HepG2 (cell line): ENCODE results near the gene PRXL2A. TPM values are rescaled to one million over a fixed set of nuclear protein-coding genes. Genes with fewer than 3 reads are reported as not detected.
"Not testable (repeated sequence)": the region's sequence is repeated elsewhere in the genome, so short reads cannot be mapped to it uniquely, and the experiment has no call there.

Experiments used
- ATAC-seq: fragments of 200-7000 bp; cut with Tn5 transposase; 3 replicates; pipeline ENCODE4 v1.9.1; 2020; ENCODE audit warnings: mild to moderate bottlenecking, moderate library complexity
- BruUV-seq: library from RNA; stranded (reverse); fragments of 400-500 nt; replicated peaks from 2 replicates; lab custom pipeline; 2021; lab: Mats Ljungman, UMichigan
- CTCF ChIA-PET: fragments of 300-600 bp; formaldehyde crosslinking; extraction: SDS; loops from one replicate; lab custom pipeline; 2021; ENCODE audit warnings: low total read pairs, inconsistent platforms, low intra/inter-chr PET ratio; lab: Yijun Ruan, JAX
- POLR2A ChIA-PET: fragments of 350-600 bp; sonication (Branson Sonifier 250); formaldehyde crosslinking; loops from one replicate; lab custom pipeline; 2020; ENCODE audit warnings: antibody characterized with exemption, inconsistent platforms; lab: Yijun Ruan, JAX
- DNase-seq: peaks from one replicate; pipeline ENCODE4 v3.0.0-alpha.2; 2015; ENCODE audit warnings: low spot score
- FAIRE-seq: peaks from 3 replicates; lab custom pipeline; 2011; peaks lifted over from hg19 to GRCh38; lab: Jason Lieb, UNC
- H2AFZ ChIP-seq: one replicate; pipeline ENCODE4 v1.6.1; 2011; ENCODE audit warnings: low read length, inconsistent platforms
- H3K27ac ChIP-seq: fragments of 300-600 bp; 3 replicates; pipeline ENCODE4 v1.8.0; 2011; ENCODE audit warnings: mixed run types, mild to moderate bottlenecking, mixed read lengths, low read length, inconsistent platforms; ENCODE audit not compliant: insufficient read depth; ENCODE audit errors: extremely low read length
- H3K27me3 ChIP-seq, 2 experiments: fragments of 200-600 bp in 1 of 2; 2 replicates in 1 of 2; 3 replicates in 1 of 2; pipeline versions ENCODE4 v1.6.0 to v1.8.0; 2011; ENCODE audit warnings: low read length in 2 of 2, mild to moderate bottlenecking in 2 of 2, moderate library complexity in 2 of 2, inconsistent platforms in 1 of 2; ENCODE audit not compliant: insufficient read depth in 2 of 2, control insufficient read depth in 1 of 2
- H3K36me3 ChIP-seq, 2 experiments: fragments of 200-600 bp in 1 of 2; replicated peaks in 1 of 2; 2 replicates in 1 of 2; 3 replicates in 1 of 2; pipeline versions ENCODE4 v1.5.1 to v1.8.0; 2011; ENCODE audit warnings: low read length in 2 of 2, inconsistent platforms in 1 of 2; ENCODE audit not compliant: insufficient read depth in 2 of 2, control insufficient read depth in 1 of 2
- H3K4me1 ChIP-seq: 2 replicates; pipeline ENCODE4 v1.5.1; 2012; ENCODE audit warnings: low read length, inconsistent platforms; ENCODE audit not compliant: insufficient read depth
- H3K4me2 ChIP-seq: 2 replicates; pipeline ENCODE4 v1.6.0; 2011; ENCODE audit warnings: low read depth, low read length, inconsistent platforms
- H3K4me3 ChIP-seq, 3 experiments: fragments of 200-600 bp in 1 of 3; sonication (generic), shearing (Covaris generic) in 1 of 3; replicated peaks in 1 of 3; 2 replicates each; pipeline ENCODE4 v1.5.1; 2011 to 2016; ENCODE audit warnings: low read length in 3 of 3, inconsistent platforms in 2 of 3, low read depth in 2 of 3, mild to moderate bottlenecking in 2 of 3, control low read depth in 1 of 3, mixed read lengths in 1 of 3; ENCODE audit not compliant: insufficient read depth in 1 of 3
- H3K79me2 ChIP-seq: one replicate; pipeline ENCODE4 v1.6.1; 2011; ENCODE audit warnings: low read length, inconsistent platforms; ENCODE audit not compliant: insufficient read depth
- H3K9ac ChIP-seq: 2 replicates; pipeline ENCODE4 v1.6.0; 2011; ENCODE audit warnings: mild to moderate bottlenecking, low read depth, low read length, inconsistent platforms; ENCODE audit not compliant: insufficient read depth
- H3K9me3 ChIP-seq: 2 replicates; pipeline ENCODE4 v1.5.1; 2012; ENCODE audit warnings: mild to moderate bottlenecking, low read length
- H4K20me1 ChIP-seq: 2 replicates; pipeline ENCODE4 v1.6.0; 2011; ENCODE audit warnings: inconsistent platforms, mild to moderate bottlenecking, low read length, moderate library complexity; ENCODE audit not compliant: insufficient read depth
- AKAP8 ChIP-seq: sonication (generic); formaldehyde crosslinking; IDR thresholded peaks from 2 replicates; pipeline ENCODE4 v1.5.1; 2020; ENCODE audit warnings: mild to moderate bottlenecking, missing genetic modification reagents
- ELF1 ChIP-seq: sonication (generic); formaldehyde crosslinking; IDR thresholded peaks from 2 replicates; pipeline ENCODE4 v1.4.0; 2020; ENCODE audit warnings: missing genetic modification reagents
- KLF12 ChIP-seq: sonication (generic); formaldehyde crosslinking; IDR thresholded peaks from 2 replicates; pipeline ENCODE4 v1.4.0; 2020; ENCODE audit warnings: missing genetic modification reagents, borderline replicate concordance
- KLF16 ChIP-seq, 2 experiments: sonication (generic) in 1 of 2; formaldehyde crosslinking in 1 of 2; IDR thresholded peaks; 2 replicates each; pipeline versions ENCODE4 v1.6.1 to v1.8.0; 2016 to 2023; ENCODE audit warnings: missing genetic modification reagents in 2 of 2, missing compliant biosample characterization in 1 of 2
- MAFF ChIP-seq: IDR thresholded peaks from 2 replicates; pipeline ENCODE4 v1.6.1; 2011; ENCODE audit warnings: low read depth, low read length, improper control_type of control experiment
- NFE2 ChIP-seq: sonication (generic); formaldehyde crosslinking; IDR thresholded peaks from 2 replicates; pipeline ENCODE4 v1.4.0; 2020; ENCODE audit warnings: missing genetic modification reagents
- PITX1 ChIP-seq: sonication (generic); formaldehyde crosslinking; IDR thresholded peaks from 2 replicates; pipeline ENCODE4 v1.5.1; 2020; ENCODE audit warnings: mild to moderate bottlenecking, missing genetic modification reagents
- TBX2 ChIP-seq: sonication (generic); formaldehyde crosslinking; IDR thresholded peaks from 2 replicates; pipeline ENCODE4 v1.5.0; 2020; ENCODE audit warnings: missing genetic modification reagents, mild to moderate bottlenecking, borderline replicate concordance
- THYN1 ChIP-seq: sonication (generic); formaldehyde crosslinking; IDR thresholded peaks from 2 replicates; pipeline ENCODE4 v1.8.1; 2023; ENCODE audit warnings: low read depth, mild to moderate bottlenecking, moderate library complexity, missing genetic modification reagents, borderline replicate concordance
- ZFY ChIP-seq: sonication (generic); formaldehyde crosslinking; IDR thresholded peaks from 2 replicates; pipeline ENCODE4 v1.4.0; 2020; ENCODE audit warnings: missing genetic modification reagents
- ZNF160 ChIP-seq: sonication (generic); formaldehyde crosslinking; IDR thresholded peaks from 2 replicates; pipeline ENCODE4 v1.8.0; 2022; ENCODE audit warnings: mild to moderate bottlenecking, inconsistent platforms, missing genetic modification reagents
- ZNF20 ChIP-seq: sonication (generic); formaldehyde crosslinking; IDR thresholded peaks from 2 replicates; pipeline ENCODE4 v1.4.0; 2020; ENCODE audit warnings: mild to moderate bottlenecking, moderate library complexity, missing genetic modification reagents
- ZNF263 ChIP-seq: sonication (generic); formaldehyde crosslinking; IDR thresholded peaks from 2 replicates; pipeline ENCODE4 v1.4.0; 2020; ENCODE audit warnings: missing genetic modification reagents
- ZNF550 ChIP-seq: sonication (generic); formaldehyde crosslinking; IDR thresholded peaks from 2 replicates; pipeline ENCODE4 v1.4.0; 2020; ENCODE audit warnings: mild to moderate bottlenecking, missing genetic modification reagents, borderline replicate concordance
- ZNF781 ChIP-seq: sonication (generic); formaldehyde crosslinking; IDR thresholded peaks from 2 replicates; pipeline ENCODE4 v1.5.1; 2020; ENCODE audit warnings: borderline replicate concordance, mild to moderate bottlenecking, missing genetic modification reagents; ENCODE audit errors: not compliant biosample characterization
- whole genome bisulfite sequencing: methylation state at CpG from one replicate; pipeline ENCODE4 v1.1.6; 2017; ENCODE audit warnings: low lambda C conversion rate; 5-methylcytosine and 5-hydroxymethylcytosine counted together
- in situ Hi-C: cut with HindIII; loops from 2 replicates; pipeline ENCODE4 v1.10.0; 2017; ENCODE audit warnings: low pct_unique_long_range_greater_than_20kb; ENCODE audit not compliant: extremely low pct_ligation_motif_present
- intact Hi-C: fragments of 100-400 bp; cut with micrococcal nuclease; formaldehyde crosslinking; loops from one replicate; pipeline ENCODE4 v1.10.0; 2022; ENCODE audit not compliant: unreplicated experiment
- polyA plus RNA-seq, 8 experiments: library from polyadenylated mRNA; depleted of rRNA in 3 of 8; stranded (reverse) in 7 of 8; unstranded in 1 of 8; fragments of >200 nt; fragmentation: Illumina TruSeq in 4 of 8; extraction: Trizol in 4 of 8; gene quantifications; 2 replicates each; pipeline versions ENCODE4 v1.2.1 to v1.2.3, GENCODE V29; 2011 to 2016; ENCODE audit warnings: low read depth in 4 of 8, missing spikeins in 1 of 8, mixed read lengths in 1 of 8; ENCODE audit not compliant: insufficient read depth in 1 of 8
- total RNA-seq, 5 experiments: library from RNA; depleted of rRNA; stranded (reverse); fragments of >200 nt; fragmentation: Illumina TruSeq; extraction: Trizol; gene quantifications; 2 replicates each; pipeline ENCODE4 v1.2.3, GENCODE V29; 2016; ENCODE audit warnings: low read depth in 1 of 5

PRXL2A gene
- total and polyA plus RNA-seq, 2 of the 13 experiments (the other 11 are each of a cell fraction or from before 2014, with no cell fraction given), result 43.9 to 79.9 TPM

- TF ChIP-seq ZNF20, result no peak
- TF ChIP-seq ZNF160 (CRISPR knock-in tag), result no peak
- no peak for TF ChIP-seq PITX1 (CRISPR knock-in tag)
- no peak for TF ChIP-seq MAFF
Measured at GRCh38 chr10:80474597-80474910, 66.2 kb downstream of the PRXL2A start (continued).

GRCh38 chr10:80474941-80475340, 66.6 kb downstream of the PRXL2A start:
- Histone ChIP-seq H3K36me3 (peaks cover 8 to 36% of the 10 kb centered on the region in 2 experiments), H3K27me3 (no peaks in the 10 kb centered on the region), H2AFZ (no peak overlapping the region), H3K27ac (no peak overlapping the region), H3K9ac (no peak overlapping the region), H3K4me3 (no peak overlapping the region), H3K4me2 (no peak overlapping the region), H3K9me3 (no peaks in the 10 kb centered on the region), H4K20me1 (peaks cover 24% of the 10 kb centered on the region)
- intact Hi-C loops, result no loop called here
- WGBS, result 94% methylated on average over 3 of the region's 3 CpGs
- FAIRE-seq, result no peak
- BruUV-seq, result no TSS peak
- no peak for ATAC-seq
- TF ChIP-seq ZNF781 (CRISPR knock-in tag), result no peak
- no peak for TF ChIP-seq AKAP8
- no peak for TF ChIP-seq NFE2 (CRISPR knock-in tag)
- no peak for TF ChIP-seq ZFY (CRISPR knock-in tag)
- TF ChIP-seq ZNF550 (CRISPR knock-in tag), result no peak
- TF ChIP-seq TBX2 (CRISPR knock-in tag), result no peak
- TF ChIP-seq THYN1, result no peak
- no peak for TF ChIP-seq KLF16 (CRISPR knock-in tag; IDR thresholded peaks at IDR 0.05)
- no peak for TF ChIP-seq ELF1 (CRISPR knock-in tag)
- no peak for TF ChIP-seq ZNF263
- no peak for TF ChIP-seq KLF12 (CRISPR knock-in tag)
- TF ChIP-seq, all 625 proteins: peak for 0
- peaks cover 85% of the 10 kb centered on the region for H3K79me2 ChIP-seq
- H3K4me1 ChIP-seq, result peaks cover 58% of the 10 kb centered on the region
- no peak for DNase-seq
- ChIA-PET CTCF (no interaction called here), POLR2A (interaction anchor here (1.3 kb wide), 1 partner anchor 67 kb away, joined by 3 read pairs; the partner anchor contains the start of gene PRXL2A)
- in situ Hi-C loops, result no loop called here

GRCh38 chr10:80475641-80476040, 67.3 kb downstream of the PRXL2A start:
- H2AFZ ChIP-seq, ATAC-seq, intact Hi-C loops, H3K9me3 ChIP-seq, DNase-seq, H3K27me3 ChIP-seq, CTCF ChIA-PET, FAIRE-seq, H3K9ac ChIP-seq, H3K27ac ChIP-seq, in situ Hi-C loops, BruUV-seq, H3K4me2 ChIP-seq, H3K4me3 ChIP-seq: not testable (repeated sequence)
- 95% methylated on average over 7 of the region's 7 CpGs for WGBS
- Histone ChIP-seq H4K20me1 (peaks cover 24% of the 10 kb centered on the region), H3K36me3 (peaks cover 7 to 29% of the 10 kb centered on the region in 2 experiments), H3K79me2 (peaks cover 78% of the 10 kb centered on the region), H3K4me1 (peaks cover 51% of the 10 kb centered on the region)
- POLR2A ChIA-PET, result interaction anchor here (1.3 kb wide), 1 partner anchor 68 kb away, joined by 3 read pairs; the partner anchor contains the start of gene PRXL2A
